ENCODE results near the gene SLC35F2.

SLC35F2 gene

GRCh38 chr11:107810875-107811274 lies 47.7 kb downstream of the SLC35F2 start:
- H3K27ac ChIP-seq (ENCODE audit: low read depth, low read length), result no peak overlapping the region
- H3K9ac ChIP-seq (ENCODE audit: low read length), result no peak overlapping the region
- no peaks in the 10 kb centered on the region for H3K36me3 ChIP-seq (ENCODE audit: insufficient read depth, low read length)
- no peak overlapping the region for H3K4me3 ChIP-seq (ENCODE audit: low read depth in 1 of 2, low read length in 2 of 2)
- no peaks in the 10 kb centered on the region for H3K27me3 ChIP-seq (ENCODE audit: control insufficient read depth in 1 of 2, insufficient read depth in 2 of 2, low read length in 2 of 2)
- H3K9me3 ChIP-seq (ENCODE audit: low read length), result no peaks in the 10 kb centered on the region
- H3K4me1 ChIP-seq (ENCODE audit: insufficient read depth, low read length), result no peaks in the 10 kb centered on the region

GRCh38 chr11:107808521-107808920 lies 50.1 kb downstream of the SLC35F2 start:
- no peaks in the 10 kb centered on the region for H3K4me1 ChIP-seq (ENCODE audit: insufficient read depth, low read length)
- H3K9ac ChIP-seq (ENCODE audit: low read length), result no peak overlapping the region
- H3K27ac ChIP-seq (ENCODE audit: low read depth, low read length), result no peak overlapping the region
- no peak overlapping the region for H3K4me3 ChIP-seq (ENCODE audit: low read depth in 1 of 2, low read length in 2 of 2)
- H3K9me3 ChIP-seq (ENCODE audit: low read length), result no peaks in the 10 kb centered on the region
- no peaks in the 10 kb centered on the region for H3K36me3 ChIP-seq (ENCODE audit: insufficient read depth, low read length)
- no peaks in the 10 kb centered on the region for H3K27me3 ChIP-seq (ENCODE audit: control insufficient read depth in 1 of 2, insufficient read depth in 2 of 2, low read length in 2 of 2)

- no peak overlapping the region for H3K4me3 ChIP-seq (ENCODE audit: low read depth in 1 of 2, low read length in 2 of 2)
- H3K9me3 ChIP-seq (ENCODE audit: low read length), result no peaks in the 10 kb centered on the region
- no peaks in the 10 kb centered on the region for H3K4me1 ChIP-seq (ENCODE audit: insufficient read depth, low read length)
- H3K27me3 ChIP-seq (ENCODE audit: control insufficient read depth in 1 of 2, insufficient read depth in 2 of 2, low read length in 2 of 2), result no peaks in the 10 kb centered on the region
- no peak overlapping the region for H3K27ac ChIP-seq (ENCODE audit: low read depth, low read length)
- H3K36me3 ChIP-seq (ENCODE audit: insufficient read depth, low read length), result no peaks in the 10 kb centered on the region
- H3K9ac ChIP-seq (ENCODE audit: low read length), result no peak overlapping the region
Observed at GRCh38 chr11:107804971-107805370, 53.6 kb downstream of the SLC35F2 start.

GRCh38 chr11:107804211-107804610 lies 54.4 kb downstream of the SLC35F2 start:
- no peaks in the 10 kb centered on the region for H3K27me3 ChIP-seq (ENCODE audit: control insufficient read depth in 1 of 2, insufficient read depth in 2 of 2, low read length in 2 of 2)
- H3K4me1 ChIP-seq (ENCODE audit: insufficient read depth, low read length), result no peaks in the 10 kb centered on the region
- no peak overlapping the region for H3K27ac ChIP-seq (ENCODE audit: low read depth, low read length)
- H3K9me3 ChIP-seq (ENCODE audit: low read length), result no peaks in the 10 kb centered on the region
- H3K9ac ChIP-seq (ENCODE audit: low read length), result no peak overlapping the region
- no peaks in the 10 kb centered on the region for H3K36me3 ChIP-seq (ENCODE audit: insufficient read depth, low read length)
- H3K4me3 ChIP-seq (ENCODE audit: low read depth in 1 of 2, low read length in 2 of 2), result no peak overlapping the region

GRCh38 chr11:107801641-107802040 lies 56.9 kb downstream of the SLC35F2 start:
- H3K9me3 ChIP-seq (ENCODE audit: low read length), result no peaks in the 10 kb centered on the region
- H3K4me3 ChIP-seq (ENCODE audit: low read depth in 1 of 2, low read length in 2 of 2), result no peak overlapping the region
- no peaks in the 10 kb centered on the region for H3K27me3 ChIP-seq (ENCODE audit: control insufficient read depth in 1 of 2, insufficient read depth in 2 of 2, low read length in 2 of 2)
- H3K9ac ChIP-seq (ENCODE audit: low read length), result no peak overlapping the region
- no peaks in the 10 kb centered on the region for H3K36me3 ChIP-seq (ENCODE audit: insufficient read depth, low read length)
- H3K27ac ChIP-seq (ENCODE audit: low read depth, low read length), result no peak overlapping the region
- H3K4me1 ChIP-seq (ENCODE audit: insufficient read depth, low read length), result no peaks in the 10 kb centered on the region

GRCh38 chr11:107799218-107799859 lies 59.2 kb downstream of the SLC35F2 start:
- Histone ChIP-seq H3K9me3 (ENCODE audit: low read length) (no peaks in the 10 kb centered on the region), H3K4me1 (ENCODE audit: insufficient read depth, low read length) (no peaks in the 10 kb centered on the region), H3K27ac (ENCODE audit: low read depth, low read length) (no peak overlapping the region), H3K36me3 (ENCODE audit: insufficient read depth, low read length) (no peaks in the 10 kb centered on the region), H3K4me3 (ENCODE audit: low read depth in 1 of 2, low read length in 2 of 2) (no peak overlapping the region), H3K9ac (ENCODE audit: low read length) (no peak overlapping the region), H3K27me3 (ENCODE audit: control insufficient read depth in 1 of 2, insufficient read depth in 2 of 2, low read length in 2 of 2) (no peaks in the 10 kb centered on the region)

- H3K27me3 ChIP-seq (ENCODE audit: control insufficient read depth in 1 of 2, insufficient read depth in 2 of 2, low read length in 2 of 2), result no peaks in the 10 kb centered on the region
- H3K4me1 ChIP-seq (ENCODE audit: insufficient read depth, low read length), result no peaks in the 10 kb centered on the region
- no peak overlapping the region for H3K9ac ChIP-seq (ENCODE audit: low read length)
- no peak overlapping the region for H3K4me3 ChIP-seq (ENCODE audit: low read depth in 1 of 2, low read length in 2 of 2)
- no peak overlapping the region for H3K27ac ChIP-seq (ENCODE audit: low read depth, low read length)
- H3K9me3 ChIP-seq (ENCODE audit: low read length), result no peaks in the 10 kb centered on the region
- no peaks in the 10 kb centered on the region for H3K36me3 ChIP-seq (ENCODE audit: insufficient read depth, low read length)
Observed at GRCh38 chr11:107792049-107792443, 66.5 kb downstream of the SLC35F2 start.

GRCh38 chr11:107791343-107792048 lies 67.1 kb downstream of the SLC35F2 start:
- no peak overlapping the region for H3K9ac ChIP-seq (ENCODE audit: low read length)
- H3K4me1 ChIP-seq (ENCODE audit: insufficient read depth, low read length), result no peaks in the 10 kb centered on the region
- H3K27ac ChIP-seq (ENCODE audit: low read depth, low read length), result no peak overlapping the region
- H3K4me3 ChIP-seq (ENCODE audit: low read depth in 1 of 2, low read length in 2 of 2), result no peak overlapping the region
- H3K9me3 ChIP-seq (ENCODE audit: low read length), result no peaks in the 10 kb centered on the region
- H3K27me3 ChIP-seq (ENCODE audit: control insufficient read depth in 1 of 2, insufficient read depth in 2 of 2, low read length in 2 of 2), result no peaks in the 10 kb centered on the region
- H3K36me3 ChIP-seq (ENCODE audit: insufficient read depth, low read length), result no peaks in the 10 kb centered on the region

- H3K9me3 ChIP-seq (ENCODE audit: low read length), result no peaks in the 10 kb centered on the region
- H3K27ac ChIP-seq (ENCODE audit: low read depth, low read length), result no peak overlapping the region
- no peaks in the 10 kb centered on the region for H3K4me1 ChIP-seq (ENCODE audit: insufficient read depth, low read length)
- no peaks in the 10 kb centered on the region for H3K36me3 ChIP-seq (ENCODE audit: insufficient read depth, low read length)
- no peak overlapping the region for H3K4me3 ChIP-seq (ENCODE audit: low read depth in 1 of 2, low read length in 2 of 2)
- no peaks in the 10 kb centered on the region for H3K27me3 ChIP-seq (ENCODE audit: control insufficient read depth in 1 of 2, insufficient read depth in 2 of 2, low read length in 2 of 2)
- H3K9ac ChIP-seq (ENCODE audit: low read length), result no peak overlapping the region
Observed at GRCh38 chr11:107789767-107790166, 68.8 kb downstream of the SLC35F2 start.

GRCh38 chr11:107787733-107788132 lies 70.9 kb downstream of the SLC35F2 start:
- Histone ChIP-seq H3K4me1 (ENCODE audit: insufficient read depth, low read length) (no peaks in the 10 kb centered on the region), H3K27me3 (ENCODE audit: control insufficient read depth in 1 of 2, insufficient read depth in 2 of 2, low read length in 2 of 2) (no peaks in the 10 kb centered on the region), H3K9ac (ENCODE audit: low read length) (no peak overlapping the region), H3K9me3 (ENCODE audit: low read length) (no peaks in the 10 kb centered on the region), H3K36me3 (ENCODE audit: insufficient read depth, low read length) (no peaks in the 10 kb centered on the region), H3K4me3 (ENCODE audit: low read depth in 1 of 2, low read length in 2 of 2) (no peak overlapping the region), H3K27ac (ENCODE audit: low read depth, low read length) (no peak overlapping the region)

- H3K9me3 ChIP-seq (ENCODE audit: low read length), result no peaks in the 10 kb centered on the region
- H3K4me3 ChIP-seq (ENCODE audit: low read depth in 1 of 2, low read length in 2 of 2), result no peak overlapping the region
- H3K9ac ChIP-seq (ENCODE audit: low read length), result no peak overlapping the region
- no peaks in the 10 kb centered on the region for H3K4me1 ChIP-seq (ENCODE audit: insufficient read depth, low read length)
- H3K27ac ChIP-seq (ENCODE audit: low read depth, low read length), result no peak overlapping the region
- H3K27me3 ChIP-seq (ENCODE audit: control insufficient read depth in 1 of 2, insufficient read depth in 2 of 2, low read length in 2 of 2), result no peaks in the 10 kb centered on the region
- no peaks in the 10 kb centered on the region for H3K36me3 ChIP-seq (ENCODE audit: insufficient read depth, low read length)
Observed at GRCh38 chr11:107785401-107785800, 73.2 kb downstream of the SLC35F2 start.

- H3K4me3 ChIP-seq (ENCODE audit: low read depth in 1 of 2, low read length in 2 of 2), result no peak overlapping the region
Observed at GRCh38 chr11:107783121-107783520, 75.5 kb downstream of the SLC35F2 start.

More at GRCh38 chr11:107783121-107783520, 75.5 kb downstream of the SLC35F2 start:
- Histone ChIP-seq H3K4me1 (ENCODE audit: insufficient read depth, low read length) (no peaks in the 10 kb centered on the region), H3K27me3 (ENCODE audit: control insufficient read depth in 1 of 2, insufficient read depth in 2 of 2, low read length in 2 of 2) (no peaks in the 10 kb centered on the region), H3K27ac (ENCODE audit: low read depth, low read length) (no peak overlapping the region), H3K9me3 (ENCODE audit: low read length) (no peaks in the 10 kb centered on the region), H3K9ac (ENCODE audit: low read length) (no peak overlapping the region), H3K36me3 (ENCODE audit: insufficient read depth, low read length) (no peaks in the 10 kb centered on the region)

Measured in muscle layer of colon (tissue), 2 donors.